Lower leg skin (tissue), 3 donors: ENCODE measurements around the gene STX1B.

ENCODE experiments used
- CTCF ChIP-seq, 3 donors: fragments of 450-650 bp; IDR thresholded peaks; one replicate each; pipeline ENCODE4 v1.5.1; 2016; ENCODE audit warnings: antibody characterized with exemption in 3 of 3, mild to moderate bottlenecking in 3 of 3, moderate library complexity in 2 of 3
- POLR2A ChIP-seq, 2 donors: fragments of 450-650 bp; IDR thresholded peaks; one replicate each; pipeline ENCODE4 v1.6.1; 2016 to 2017; ENCODE audit warnings: antibody characterized with exemption in 2 of 2, mild to moderate bottlenecking in 1 of 2, moderate library complexity in 1 of 2

DNA sequence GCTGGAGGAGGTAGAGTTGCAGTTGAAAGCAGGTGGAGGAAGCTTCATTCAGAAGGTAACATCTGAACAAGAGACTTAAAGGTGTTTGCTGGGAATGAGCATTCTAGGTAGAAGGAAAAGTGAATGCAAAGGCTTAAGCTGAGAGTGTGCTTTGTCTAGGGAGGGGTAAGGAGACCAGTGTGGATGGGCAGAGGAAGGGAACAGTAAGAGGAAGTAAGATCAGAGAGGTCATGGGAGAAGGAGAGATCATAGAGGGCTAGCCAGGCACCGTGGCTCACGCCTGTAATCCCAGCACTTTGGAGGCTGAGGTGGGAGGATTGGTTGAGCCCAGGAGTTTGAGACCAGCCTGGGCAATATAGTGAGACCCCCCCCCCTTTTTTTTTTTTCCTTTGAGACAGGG, 26.3 kb upstream of the STX1B start:
- TF ChIP-seq POLR2A (IDR thresholded peaks at IDR 0.05) (no peak), CTCF (IDR thresholded peaks at IDR 0.05) (no peak)
